Kidney capillary endothelial cell (primary cell): ENCODE measurements around the gene RIMBP2.

Experiments
- DNase-seq: peaks from one replicate; pipeline ENCODE4 v3.0.0-alpha.2; 2018; ENCODE audit warnings: low spot score

RIMBP2 gene

DNA sequence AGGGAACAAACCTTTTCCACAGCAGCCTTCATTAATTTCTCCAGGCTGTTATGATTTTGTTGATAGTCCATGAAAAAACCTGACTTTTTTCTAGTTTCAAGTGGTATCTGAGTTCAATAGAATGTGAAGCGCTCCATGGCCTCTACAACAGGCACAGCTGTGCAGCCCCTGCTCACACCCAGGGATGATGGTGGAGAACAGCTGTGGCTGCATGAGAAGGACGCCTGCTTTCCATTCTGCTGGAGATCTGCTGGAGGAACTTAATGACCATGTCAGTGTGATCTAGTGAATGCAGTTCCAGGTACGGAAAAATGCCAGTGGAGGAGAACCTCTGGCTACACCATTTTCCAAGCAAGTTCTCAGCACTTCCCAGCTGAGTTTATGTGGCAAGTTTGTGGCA lies 297.8 kb downstream of the RIMBP2 start:
- DNase-seq = no peak

GRCh38 chr12:130414381-130414780 lies 301.7 kb downstream of the RIMBP2 start:
- no peak for DNase-seq

GRCh38 chr12:130413909-130414308 lies 302.2 kb downstream of the RIMBP2 start:
- no peak for DNase-seq

GRCh38 chr12:130412384-130412783 lies 303.7 kb downstream of the RIMBP2 start:
- DNase-seq = no peak

DNA sequence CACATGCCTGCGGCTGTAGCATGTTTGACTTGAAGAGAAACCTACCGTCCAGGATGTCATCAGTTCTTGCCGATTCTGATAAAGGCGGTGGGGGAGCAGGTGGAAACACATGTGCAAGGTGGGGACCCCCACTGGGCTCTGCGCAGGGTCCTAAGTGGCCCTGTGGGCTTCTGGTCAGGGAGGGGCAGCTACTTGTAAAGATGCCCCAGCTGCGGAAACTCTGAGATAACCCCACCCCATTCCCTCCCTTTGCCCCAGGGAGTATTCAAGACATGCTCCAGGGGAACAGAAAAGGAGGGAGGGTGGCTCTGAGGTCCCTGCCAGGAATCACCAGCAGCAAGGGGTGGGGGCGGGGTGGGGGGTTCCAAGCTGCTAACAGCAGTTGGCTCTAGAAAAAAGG lies 310.8 kb downstream of the RIMBP2 start:
- DNase-seq = no peak

GRCh38 chr12:130401703-130402102 lies 314.4 kb downstream of the RIMBP2 start:
- DNase-seq = no peak

DNA sequence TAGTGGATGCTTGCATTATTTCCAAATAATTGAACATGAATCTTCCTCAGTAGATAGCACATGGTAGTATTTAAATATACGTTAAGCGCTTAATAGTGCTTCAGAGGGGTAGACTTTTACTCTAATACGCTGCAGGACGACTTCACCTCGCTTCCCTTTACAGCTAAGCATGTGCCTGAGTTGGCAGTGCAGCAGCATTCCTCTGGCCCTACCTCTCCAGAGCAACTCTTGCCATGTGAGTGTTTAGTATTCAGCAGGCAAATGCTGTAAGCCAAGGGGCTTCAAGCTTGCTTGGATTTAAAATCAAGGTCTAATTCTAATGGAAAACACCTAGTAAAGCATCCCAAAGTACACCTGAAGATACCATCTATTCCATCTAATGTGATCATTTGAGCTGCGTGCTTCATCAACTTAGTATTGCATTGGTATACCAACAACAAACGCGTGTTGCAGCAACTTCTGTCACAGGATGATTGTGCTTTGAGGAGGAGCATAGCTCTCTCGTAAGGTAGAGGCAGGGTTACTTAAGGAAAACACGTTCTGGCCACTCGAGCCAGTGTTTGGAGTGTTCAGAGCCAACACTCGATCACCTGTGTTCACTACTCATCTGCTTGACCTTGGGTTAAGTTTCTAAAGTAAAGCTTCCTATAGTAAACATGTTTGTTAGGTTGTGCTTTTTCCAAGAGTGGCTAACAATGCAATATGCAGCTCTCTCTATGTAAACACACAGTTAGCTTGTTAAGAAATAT lies 317.8 kb downstream of the RIMBP2 start:
- no peak for DNase-seq

DNA sequence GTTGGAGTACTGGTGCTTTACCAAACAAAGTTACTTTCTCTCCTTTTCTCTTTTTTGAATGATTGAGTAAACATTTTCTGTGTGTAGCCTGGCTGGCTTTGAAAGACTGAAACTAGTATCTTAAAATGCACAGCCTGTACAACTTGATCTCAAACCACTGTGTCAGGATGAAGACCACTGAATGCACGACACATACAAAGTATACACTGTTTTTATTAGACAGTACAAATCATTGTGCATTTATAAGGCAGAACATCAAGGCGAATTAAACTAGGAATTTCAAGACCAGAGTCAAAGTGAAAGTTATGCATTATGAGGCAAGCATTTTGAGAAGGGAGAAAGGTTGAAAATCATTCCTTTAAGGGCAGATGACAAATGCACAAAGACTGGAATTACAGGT lies 319.4 kb downstream of the RIMBP2 start:
- DNase-seq = no peak

DNA sequence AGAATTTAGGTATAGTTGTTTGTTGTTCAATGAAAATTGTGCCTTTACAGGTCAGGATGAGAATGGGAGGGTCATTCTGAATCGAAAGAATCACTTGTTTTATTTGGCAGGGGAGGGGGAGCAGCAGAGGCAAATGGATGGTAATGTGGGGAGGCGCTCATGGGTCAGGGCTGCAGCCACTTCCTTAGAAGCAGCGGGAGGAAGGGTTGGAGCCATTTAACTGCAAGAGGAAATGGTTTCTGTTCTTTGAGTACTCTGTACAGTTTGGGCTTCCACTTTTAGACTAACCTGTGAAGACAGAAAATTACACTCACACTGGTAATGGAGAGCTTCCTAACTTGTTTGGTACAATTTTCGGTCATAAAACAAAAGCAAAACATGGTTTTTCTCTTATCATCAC lies 321.2 kb downstream of the RIMBP2 start:
- no peak for DNase-seq

- DNase-seq = no peak
Observed at GRCh38 chr12:130391186-130391585, 324.9 kb downstream of the RIMBP2 start.

DNA sequence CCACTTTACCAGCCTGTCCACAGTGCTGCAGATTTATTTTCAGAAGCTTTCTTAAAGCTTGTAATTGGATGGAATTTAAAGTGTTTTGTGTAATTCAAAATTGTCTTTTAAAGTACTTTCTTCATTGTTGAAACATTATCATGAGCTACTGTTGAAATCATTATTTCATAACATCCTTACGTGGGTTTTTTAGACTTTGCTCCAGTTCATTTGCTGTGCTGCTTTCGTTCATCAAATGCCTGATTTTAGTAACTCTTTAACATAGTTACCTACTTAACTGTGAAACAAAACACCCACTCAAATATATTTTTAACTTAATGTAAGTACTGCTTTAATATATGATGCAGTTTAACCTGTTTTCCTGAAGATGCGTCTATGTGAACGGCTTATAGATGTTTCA lies 330.9 kb downstream of the RIMBP2 start:
- DNase-seq = no peak

DNA sequence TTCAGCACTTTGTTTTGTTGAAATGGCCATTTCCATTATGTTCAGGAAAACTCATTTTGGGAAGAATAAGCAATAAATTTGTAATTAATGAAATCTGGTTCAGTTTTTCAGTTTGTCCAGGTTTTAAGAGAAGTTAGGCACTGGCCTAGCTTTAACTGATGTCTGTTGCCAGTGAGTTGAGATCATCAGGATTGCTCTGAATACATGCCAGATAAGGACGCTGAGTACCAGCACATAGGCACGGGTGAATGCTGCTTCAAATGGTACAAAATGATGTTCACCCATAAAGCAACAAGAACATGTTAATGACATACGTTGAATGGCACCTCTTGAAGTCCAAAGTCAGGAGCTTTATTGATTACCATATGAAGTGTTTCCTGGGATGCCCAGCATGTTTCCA lies 331.9 kb downstream of the RIMBP2 start:
- DNase-seq = no peak

DNA sequence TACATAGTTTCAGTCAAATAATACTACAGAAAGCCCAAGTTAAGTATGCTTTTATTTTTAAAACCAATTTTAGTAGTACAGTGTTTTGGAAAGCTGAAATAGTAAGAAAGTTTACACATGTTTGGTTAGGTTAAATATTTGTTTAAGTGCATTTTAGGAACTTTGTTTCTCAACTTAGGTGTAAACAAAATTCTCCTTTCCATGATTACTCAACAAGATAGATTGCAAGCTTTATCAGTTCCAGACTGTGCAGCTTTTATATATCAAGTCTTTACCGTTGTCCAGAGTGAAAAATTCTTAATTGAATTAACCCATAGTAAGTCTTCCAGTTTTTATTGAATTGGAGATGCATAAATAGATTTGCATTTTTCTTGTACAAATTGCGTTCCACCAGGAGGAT lies 333.3 kb downstream of the RIMBP2 start:
- DNase-seq = no peak

- DNase-seq = no peak
Observed at GRCh38 chr12:130375296-130376287, 340.5 kb downstream of the RIMBP2 start.

- DNase-seq = no peak
Observed at GRCh38 chr12:130374083-130374482, 342.0 kb downstream of the RIMBP2 start.

DNA sequence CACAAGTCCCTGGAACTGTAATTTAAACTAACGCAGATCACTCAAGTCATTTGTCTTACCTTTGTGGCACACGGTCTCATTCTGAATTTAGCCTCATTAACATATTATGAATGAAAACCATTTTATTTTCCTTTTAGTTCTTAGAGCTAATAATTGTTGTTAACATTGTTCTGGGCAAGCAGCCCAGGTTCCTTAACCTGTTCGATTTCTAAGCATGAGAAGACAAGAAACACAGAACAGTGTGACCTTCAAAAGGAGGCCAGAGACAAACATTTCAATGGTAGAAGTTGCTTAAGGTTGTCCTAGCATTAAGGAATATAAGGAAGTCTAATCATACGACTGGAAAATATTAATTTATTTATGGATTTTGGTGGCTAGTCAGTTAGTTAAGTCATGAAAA lies 343.2 kb downstream of the RIMBP2 start:
- no peak for DNase-seq

GRCh38 chr12:130371296-130371695 lies 344.8 kb downstream of the RIMBP2 start:
- DNase-seq = no peak

- no peak for DNase-seq
Observed at GRCh38 chr12:130369816-130370215, 346.3 kb downstream of the RIMBP2 start.

DNA sequence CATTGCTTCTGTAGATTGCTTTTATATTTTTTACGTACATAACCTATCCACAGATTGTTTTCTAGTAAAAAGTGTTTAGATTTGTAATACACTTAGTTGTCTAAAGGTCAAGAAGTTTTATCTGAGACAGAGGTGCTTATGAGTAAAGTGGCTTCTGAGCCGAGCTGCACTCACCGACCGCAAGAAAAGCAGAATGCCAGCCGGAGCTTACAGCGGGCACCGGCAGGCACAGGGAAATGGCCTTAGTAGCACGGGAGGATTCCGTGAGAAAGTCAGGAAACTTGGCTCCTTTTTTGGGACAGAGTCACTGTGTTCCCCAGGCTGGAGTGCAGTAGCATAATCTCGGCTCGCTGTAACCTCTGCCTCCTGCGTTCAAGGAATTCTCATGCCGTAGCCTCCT lies 348.6 kb downstream of the RIMBP2 start:
- DNase-seq = no peak

DNA sequence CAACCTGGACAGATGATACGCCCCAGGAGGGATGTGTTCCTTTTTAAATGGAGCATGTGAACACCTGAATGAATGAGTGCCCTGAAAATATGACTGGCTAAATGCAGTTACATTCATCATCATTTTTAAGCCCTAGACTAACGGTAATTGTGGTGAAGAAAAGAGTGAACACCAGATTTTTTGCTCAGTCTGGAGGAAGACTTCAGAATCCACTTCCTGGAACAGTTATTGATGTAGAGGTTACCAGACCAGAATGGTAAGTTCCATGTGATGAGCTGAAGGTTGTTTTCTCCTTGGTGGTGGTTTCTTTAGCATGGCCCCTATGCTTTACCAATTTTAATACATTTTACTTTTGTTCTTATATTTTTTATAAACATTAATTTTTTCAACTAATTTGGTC lies 349.1 kb downstream of the RIMBP2 start:
- DNase-seq = no peak

GRCh38 chr12:130366159-130366558 lies 349.9 kb downstream of the RIMBP2 start:
- DNase-seq = no peak

- DNase-seq = no peak
Observed at GRCh38 chr12:130364578-130364977, 351.5 kb downstream of the RIMBP2 start.

GRCh38 chr12:130362060-130362459 lies 354.0 kb downstream of the RIMBP2 start:
- no peak for DNase-seq
